COLO668 (cell line): ENCODE results near the gene RRM2.
A peak's percentile ranks its signal among the peaks of the same experiment; 100 is the strongest.

Source experiments
- DNase-seq: peaks from one replicate; lab custom pipeline; 2025; ENCODE audit not compliant: unreplicated experiment; lab: John Stamatoyannopoulos, UW

RRM2 gene

DNA sequence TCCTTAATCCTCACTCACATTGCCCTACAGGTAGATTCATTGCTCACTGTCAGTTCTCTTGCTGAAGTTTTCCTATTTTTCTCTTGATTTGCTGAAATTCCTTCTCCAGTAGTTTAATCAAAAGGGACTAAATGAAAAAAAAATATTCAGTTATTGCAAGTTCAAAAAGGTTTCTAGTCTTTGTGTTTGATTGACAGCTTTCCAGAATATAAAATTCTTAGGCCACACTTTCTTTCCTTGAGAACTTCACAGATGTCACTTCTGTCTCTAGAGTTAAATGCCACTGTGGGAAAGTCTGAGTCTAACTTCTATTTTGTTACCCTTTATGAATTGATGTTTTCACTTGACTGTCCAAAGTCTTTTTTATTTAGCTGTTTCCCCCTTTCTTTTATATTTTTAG is 25.7 kb downstream of the RRM2 start:
- DNase-seq: no peak

DNA sequence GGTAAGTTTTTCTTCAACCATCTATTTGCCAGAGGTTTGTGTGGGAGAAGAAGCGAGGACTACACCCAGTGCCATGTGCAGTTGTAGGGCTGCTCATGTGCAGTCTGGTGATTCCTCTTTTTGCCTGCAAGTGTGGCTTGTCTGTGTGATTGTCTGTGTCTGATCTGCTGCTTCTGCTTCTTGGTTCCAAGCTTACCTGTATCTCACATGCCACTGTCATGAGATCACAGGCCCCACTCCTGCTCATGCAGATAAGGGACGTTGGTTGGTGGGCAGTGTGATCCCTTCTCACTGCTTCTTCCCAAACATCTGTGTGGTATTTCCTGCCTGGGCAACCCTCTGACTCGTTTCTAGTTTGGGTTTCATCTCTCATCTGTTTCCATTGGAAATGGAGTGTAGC is 27.1 kb downstream of the RRM2 start:
- DNase-seq: no peak

DNA sequence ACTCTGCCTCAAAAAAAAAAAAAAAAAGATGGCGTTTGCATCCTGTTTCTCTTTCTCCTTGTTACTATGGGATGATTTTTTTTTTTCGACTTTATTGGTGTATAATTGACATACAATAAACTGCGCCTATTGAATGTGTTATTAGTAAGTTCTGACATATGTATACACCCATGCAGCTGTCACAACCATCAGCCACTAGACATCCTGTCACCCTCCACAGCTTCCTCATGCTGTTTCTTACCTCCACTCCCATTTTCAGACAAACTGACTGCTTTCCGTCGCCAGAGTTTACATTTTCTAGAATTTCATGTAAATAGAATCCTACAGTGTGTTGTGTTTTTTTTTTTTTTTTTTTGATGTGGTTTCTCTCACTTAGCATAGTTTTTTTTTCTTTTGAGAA is 27.9 kb downstream of the RRM2 start:
- DNase-seq: no peak

DNA sequence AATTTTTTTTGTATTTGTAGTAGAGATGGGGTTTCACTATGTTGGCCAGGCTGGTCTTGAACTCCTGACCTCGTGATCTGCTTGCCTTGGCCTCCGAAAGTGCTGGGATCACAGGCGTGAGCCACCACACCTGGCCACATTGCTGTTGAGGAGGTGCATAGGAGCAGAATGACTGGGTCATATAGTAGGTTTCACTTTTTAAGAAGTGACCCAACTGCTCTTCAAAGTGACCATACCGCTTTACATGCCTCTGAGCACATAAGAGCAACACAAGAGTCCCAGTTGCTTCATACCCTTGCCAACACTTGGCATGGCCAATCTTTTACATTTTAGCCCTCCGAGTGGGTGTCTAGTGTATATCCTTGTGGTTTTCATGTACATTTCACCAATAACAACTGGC is 28.9 kb downstream of the RRM2 start:
- DNase-seq: no peak

DNA sequence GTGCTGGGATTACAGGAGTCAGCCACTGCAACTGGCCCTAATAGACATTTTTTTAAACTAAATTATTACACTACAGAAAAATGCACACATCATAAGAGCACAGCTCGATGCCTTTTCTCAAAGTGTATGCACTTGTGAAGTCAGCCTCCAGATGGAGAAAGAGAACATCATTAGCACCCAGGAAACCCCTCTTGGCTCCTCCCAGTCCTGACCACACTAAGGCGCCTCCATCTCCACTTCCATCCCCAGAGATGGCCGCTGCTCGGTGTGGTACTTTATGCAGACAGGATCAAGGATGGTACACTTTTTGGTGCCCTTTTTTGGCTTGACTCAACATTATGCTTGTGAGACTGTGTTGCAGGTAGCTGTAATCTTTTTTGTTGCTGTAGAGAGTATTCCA is 34.8 kb downstream of the RRM2 start:
- DNase-seq: no peak

DNA sequence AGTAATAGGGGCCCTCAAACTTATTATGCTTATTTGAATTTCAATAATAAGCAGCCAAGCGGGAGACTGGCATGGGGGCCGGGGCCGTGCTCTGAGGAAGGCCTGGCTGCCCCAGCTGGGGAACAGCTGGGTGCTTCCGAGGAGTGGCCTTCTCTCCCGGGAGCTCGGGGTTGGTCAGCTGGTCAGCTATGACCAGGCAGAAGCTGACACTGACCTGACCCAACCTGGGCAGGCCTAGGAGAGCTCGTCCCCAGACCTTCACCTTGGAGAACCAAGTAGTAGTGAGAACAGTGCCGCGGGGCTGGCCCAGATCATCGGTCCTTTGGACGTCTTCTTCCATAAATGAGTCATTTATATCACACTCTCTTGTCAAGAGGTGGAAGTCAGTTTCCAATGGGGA is 36.1 kb downstream of the RRM2 start:
- no peak for DNase-seq

DNA sequence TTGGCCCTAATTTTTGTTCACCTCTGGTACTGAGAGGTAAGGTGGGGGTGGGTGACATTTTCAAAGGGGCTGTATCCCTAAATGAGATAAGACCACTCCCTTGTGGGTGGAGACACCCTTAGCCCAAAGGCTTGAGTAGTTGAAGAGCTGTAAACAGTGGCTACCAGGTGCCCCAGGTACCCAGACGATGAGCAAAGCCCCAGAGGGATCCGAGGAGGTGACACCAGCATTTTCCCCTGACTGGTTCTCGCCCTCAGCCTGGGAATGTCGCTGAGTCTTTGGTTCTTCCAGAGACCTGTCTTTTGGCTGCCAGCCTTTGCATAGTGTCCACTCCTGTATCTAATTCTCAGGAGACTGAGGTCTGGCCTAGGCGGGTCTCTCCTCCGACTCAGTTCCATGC is 36.5 kb downstream of the RRM2 start:
- DNase-seq: no peak

DNA sequence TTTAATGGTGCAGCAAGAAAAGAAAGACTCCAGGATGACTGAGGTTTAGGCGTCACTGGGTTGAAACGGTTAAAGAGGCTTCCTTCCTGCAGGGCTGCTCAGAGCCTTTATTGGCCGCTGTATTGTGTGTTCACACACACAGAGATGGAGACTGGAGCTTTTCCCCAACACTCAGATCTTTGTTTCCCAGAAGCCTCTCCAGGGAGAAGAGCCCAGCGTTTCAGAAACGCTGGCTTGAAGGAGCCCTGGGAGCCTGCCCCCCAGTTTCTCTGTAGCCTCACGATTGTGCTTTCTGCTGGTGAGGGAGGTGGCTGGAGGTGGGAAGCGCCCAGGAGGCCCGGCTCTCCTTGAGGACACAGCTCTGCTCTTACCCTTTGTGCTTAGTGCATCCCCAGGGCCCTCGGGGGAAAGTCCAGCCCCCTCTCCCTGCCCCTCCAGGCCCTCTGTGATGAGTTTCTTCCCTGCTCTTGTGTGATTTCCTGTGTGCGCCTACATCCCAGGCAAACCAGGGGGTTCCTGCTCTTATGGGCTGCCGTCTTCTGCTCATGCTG is 37.1 kb downstream of the RRM2 start:
- no peak for DNase-seq

DNA sequence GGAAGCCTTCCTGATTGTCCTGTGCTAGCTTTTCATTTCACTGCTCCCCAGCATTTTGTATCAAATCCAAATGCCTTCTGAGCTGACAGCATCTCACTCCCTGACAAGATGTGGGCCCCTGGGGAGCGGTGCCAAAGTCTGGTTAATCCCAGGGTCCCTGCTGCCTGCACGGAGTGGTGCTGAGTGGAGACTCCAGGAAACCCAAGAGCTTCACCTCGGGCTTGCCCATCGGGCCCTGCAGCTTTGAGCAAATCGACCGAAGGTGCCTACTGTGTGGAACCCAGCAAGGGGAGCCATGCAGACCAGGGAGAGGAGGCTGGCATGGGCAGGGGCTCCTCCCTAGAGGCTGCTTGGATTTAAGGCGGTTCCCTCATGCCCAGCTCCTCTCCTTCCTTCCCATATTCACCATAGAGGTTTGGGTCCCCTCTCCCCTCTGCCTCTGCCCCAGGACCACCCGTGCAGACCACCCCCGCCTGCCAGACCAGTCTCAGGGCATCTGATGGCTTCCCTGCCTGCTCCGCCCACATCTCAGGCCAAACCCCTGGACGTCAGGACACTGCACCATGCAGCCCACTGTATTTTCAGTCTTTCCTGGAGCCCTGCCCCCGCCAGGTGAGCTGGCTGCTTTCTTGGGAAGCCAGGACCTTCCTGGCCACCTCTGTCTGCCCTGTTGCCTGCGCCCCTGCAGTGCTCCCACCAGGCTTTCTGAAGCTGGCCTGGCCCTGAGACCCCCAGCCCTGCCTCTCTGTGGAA is 37.8 kb downstream of the RRM2 start:
- no peak for DNase-seq

DNA sequence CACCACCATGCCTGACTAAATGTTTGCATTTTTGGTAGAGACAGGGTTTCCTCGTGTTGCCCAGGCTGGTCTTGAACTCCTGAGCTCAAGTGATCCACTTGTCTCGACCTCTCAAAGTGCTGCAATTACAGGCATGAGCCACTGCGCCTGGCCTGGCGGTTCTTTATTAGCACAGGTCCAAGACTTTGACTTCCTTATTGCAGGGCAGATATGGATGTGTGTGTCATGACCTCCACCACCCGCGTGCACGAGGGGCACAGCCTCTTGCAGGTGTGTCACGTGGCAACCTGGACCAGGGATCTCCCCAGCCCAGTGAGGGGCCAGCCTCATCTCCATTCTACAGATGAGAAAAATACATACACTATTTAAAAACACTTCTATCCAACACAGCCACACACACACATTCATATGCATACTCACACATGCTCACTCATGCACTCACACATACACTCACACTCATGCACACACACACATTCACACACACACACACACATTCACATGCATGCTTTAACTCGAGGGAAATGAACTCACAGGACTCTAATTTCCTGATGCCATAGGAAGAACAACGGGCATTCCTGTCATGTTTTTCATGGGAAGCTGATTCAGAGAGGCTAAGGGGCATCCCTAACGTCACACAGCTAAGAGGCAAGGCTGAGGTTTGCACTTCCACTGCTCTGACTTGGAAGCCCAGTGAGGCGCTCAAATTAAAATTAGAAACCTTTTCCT is 38.8 kb downstream of the RRM2 start:
- DNase-seq: no peak

DNA sequence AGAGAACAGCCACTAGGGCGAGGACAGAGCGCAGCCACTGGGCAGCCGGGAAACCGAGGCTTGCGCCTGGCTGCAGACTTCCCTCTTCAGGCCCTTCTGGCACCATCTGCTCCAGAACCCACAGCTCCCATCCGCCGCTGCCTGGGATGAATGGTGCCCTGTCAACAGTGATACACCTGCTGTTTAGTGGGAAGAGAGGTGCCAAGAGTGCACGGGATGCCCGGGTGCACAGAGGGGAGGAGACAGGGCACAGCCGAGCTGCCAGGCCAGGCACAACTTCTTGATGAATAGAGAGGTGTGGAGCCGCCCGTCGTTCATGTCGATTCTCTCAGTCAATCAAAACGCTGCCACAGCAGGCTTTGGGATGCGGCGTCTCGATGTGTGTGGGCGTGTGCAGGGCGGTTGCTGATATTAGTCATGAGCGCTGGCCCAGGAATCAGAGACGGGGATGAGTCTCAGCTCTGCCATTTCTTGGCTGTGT is 39.5 kb downstream of the RRM2 start:
- peak; percentile 10 for DNase-seq

DNA sequence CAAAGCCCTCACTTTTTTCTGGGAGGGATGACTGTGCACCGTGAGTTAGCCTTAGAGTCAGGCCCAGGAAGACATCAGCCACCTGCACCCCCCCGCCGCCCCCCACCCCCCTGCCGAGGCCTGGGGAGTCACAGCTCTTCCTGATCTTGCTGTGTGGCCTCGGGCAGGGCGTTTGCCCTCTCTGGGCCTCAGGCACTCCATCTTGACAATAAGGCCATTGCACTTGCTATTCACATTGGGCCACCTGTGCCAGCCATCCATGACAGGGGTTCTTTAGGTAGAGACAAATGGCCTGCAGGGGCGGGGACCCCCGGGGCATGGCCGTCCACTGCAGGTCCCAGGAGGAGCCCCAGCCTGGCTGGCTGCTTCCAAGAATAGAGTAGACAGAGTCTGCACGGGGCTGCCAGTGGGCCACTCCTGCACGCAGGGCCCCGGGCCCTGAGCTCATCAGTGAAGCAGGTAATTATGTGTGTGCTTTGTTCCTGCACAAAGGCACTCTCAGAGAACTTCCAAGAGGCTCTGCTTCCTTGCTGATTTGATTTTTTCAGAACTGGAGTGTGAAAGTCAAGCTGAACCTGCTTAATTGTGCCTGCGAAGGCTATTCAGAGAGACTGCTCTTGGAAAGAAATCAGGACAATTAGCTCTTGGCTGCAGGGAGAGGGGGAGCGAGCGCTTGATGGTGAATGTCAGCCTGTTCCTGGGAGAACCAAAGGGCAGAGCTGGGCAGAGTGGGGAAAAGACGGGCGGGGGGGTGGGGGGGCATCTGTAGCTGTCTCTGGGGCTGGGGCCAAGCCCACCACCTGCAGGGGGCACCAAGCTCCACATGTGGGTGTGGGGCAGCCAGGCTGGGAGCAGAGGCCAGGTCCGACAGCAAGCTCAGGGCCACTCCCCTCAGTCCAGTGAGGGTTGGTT is 40.3 kb downstream of the RRM2 start:
- DNase-seq: peak; percentile 25

DNA sequence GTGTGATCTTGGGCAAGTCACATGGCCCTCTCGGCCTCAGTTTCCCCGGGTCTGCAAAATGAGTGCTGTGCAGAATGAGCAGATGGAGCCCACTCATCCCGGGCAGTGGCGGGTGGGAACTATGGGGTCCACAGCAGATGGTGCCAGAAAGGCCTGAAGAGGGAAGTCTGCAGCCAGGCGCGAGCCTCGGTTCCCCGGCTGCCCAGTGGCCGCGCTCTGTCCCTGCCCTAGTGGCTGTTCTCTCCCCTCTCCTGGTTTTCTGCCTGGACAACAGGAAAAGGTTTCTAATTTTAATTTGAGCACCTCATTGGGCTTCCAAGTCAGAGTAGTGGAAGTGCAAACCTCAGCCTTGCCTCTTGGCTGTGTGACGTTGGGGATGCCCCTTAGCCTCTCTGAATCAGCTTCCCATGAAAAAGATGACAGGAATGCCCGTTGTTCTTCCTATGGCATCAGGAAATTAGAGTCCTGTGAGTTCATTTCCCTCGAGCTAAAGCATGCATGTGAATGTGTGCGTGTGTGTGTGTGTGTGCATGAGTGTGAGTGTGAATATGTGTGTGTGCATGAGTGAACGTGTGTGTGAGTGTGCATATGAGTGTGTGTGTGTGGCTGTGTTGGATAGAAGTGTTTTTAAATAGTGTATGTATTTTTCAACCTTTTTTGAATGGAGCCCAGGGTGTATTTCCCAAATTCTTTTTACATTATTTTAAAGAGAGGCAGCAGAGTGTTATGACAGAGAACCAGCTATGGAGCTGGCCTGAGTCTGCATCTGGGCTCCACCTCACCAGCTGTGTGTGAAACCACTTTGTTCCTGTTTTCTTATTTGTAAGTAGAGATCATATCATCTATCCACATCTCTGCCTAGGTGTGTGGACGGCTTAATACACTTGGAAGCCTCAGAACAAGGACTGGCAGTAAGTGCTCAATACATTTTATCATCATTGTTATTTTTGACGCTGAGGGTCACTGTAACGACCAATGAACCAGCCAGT is 41.3 kb downstream of the RRM2 start:
- DNase-seq: no peak

DNA sequence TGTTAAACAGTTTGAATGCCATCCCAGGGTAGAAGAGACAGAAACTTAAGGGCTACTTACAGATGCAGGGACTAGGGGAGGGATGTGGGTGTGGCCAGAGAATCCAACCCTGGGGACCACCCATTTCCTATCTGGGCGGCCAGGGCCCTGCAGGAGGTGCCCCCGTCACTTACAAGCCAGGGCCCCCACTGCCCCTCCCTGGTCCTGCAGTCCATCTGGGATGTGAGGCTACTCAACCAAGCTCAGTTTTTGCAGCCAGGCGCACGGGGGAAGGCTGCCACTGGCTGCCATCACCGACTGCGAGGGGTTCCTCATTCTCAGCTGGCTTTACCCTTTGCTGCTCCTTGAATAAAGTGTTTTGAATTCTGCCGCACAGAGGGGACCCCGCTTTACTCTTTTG is 42.1 kb downstream of the RRM2 start:
- no peak for DNase-seq

DNA sequence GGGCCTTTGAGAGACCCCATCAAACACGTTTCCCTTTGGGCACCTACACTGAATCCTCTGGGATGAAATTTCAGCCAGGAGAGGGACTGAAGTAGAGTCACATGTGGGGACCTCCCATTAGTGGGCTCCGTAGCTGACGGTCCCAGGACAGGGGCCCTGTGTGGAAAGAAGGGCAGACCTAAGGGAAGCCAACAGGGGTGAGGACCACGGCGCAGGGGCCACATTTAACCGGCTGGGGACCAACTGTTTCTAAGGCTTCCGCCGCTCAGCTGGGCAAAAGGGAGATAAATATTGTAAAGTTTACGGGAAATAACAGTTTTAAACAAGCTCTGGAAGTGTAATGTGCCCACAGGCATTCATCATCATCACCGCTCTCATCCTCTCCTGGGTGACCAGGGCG is 42.7 kb downstream of the RRM2 start:
- DNase-seq: no peak

DNA sequence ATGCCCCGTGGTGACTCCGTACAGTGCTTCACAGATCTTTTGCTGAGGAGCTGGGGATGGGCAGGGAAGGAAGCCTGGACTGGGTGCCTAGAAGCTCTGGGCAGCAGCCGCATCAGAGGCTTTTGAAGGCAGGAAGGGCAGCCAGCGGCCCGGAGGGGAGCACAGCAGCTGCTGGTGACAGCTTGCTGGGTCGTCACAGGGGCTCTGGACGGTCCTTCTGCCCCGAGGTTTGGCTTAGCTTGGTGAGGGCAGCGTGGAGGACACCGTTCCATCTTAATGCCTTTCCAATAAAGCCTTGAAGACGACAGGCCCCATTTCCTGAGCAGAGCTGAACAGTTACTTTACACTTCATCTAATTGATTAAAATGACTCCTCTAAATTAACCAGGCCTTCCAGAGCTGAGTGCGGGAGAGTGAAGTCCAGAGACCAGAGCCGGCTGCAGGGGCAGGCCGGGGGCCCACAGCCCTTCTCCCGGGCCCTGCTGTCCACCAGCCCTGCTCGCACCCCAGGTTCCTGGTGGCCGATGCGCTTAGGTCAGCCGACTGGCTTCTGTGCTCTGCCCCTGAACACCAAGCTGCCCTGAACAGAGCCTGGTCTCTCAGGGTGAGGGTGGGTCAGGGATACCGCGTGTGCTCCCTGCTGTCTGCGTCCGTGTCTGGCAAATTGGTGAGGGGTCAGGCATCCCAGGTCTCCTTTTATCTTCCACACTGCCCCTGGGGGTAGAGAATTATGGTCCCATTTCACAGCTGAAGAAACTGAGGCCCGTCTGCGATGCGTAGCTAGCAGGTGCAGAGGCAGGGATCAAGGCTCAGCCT is 43.5 kb downstream of the RRM2 start:
- DNase-seq: no peak

DNA sequence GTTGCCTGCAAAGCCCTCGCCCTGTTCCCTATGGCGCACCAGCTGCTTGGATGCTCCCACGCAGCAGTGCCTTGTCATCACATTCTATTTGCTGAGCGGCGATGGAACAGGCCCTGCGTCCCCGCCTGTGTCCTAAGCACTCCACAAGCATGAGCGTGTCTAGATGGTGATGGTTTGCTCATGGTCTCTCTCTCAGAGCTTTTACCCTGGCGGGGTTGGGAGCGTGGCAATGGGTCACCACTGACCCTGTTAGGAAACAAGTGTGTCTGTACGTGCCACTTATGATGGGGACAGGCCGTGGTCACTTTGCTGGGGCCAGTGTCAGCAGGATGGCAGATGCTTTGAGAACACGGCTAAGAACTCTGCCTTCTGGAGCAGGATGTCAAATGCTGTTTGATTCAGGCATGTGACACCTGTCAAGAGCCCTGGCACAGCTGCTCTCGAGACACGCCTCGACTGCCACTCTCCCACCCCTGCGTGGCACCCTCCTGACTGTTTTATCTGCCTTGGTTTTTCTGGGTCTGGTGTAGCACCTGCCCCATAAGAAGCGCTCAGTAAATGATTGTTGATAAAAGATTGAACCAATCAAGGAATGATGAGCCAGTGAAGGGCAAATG is 44.2 kb downstream of the RRM2 start:
- peak; percentile 12 for DNase-seq

DNA sequence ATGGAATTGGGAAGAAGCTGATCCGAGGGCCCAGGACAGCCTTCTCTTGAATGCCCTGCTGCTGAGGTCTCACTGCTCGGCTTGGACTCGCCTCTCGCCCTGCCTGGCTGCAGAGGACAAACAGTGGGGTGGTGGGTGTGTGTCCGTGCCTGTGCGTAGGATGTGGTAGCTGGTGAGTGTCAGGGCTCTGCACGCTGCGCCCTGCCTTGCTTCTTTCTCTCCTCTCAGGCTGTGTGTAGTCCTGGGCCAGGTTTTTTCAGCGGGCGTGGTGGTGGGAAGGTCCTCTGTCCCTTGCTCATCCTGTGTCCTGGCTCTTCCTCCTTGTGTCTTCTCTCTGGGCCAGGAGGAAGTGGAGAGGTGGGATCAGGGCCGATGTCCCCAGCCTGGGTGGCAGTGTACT is 44.8 kb downstream of the RRM2 start:
- no peak for DNase-seq

DNA sequence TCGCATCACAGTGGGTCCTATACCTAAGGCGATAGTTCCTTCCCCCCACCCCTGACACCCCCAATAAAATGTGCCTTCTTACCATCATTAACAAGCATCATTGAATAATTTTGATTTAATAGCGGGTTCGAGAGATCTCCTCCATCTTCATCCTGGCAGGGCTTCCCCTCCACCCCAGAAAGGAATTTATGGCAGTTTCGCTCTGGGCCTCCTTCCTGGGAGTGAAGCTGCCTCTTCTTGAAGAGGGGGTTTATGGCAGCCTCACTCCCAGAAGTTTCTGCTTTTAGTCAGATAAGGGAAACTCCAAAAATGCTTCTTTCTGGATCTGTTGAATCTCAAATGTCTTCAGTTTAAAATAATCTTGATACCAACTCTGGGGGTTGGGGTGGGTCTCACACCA is 45.7 kb downstream of the RRM2 start:
- no peak for DNase-seq
